ENCODE data around the gene CCSER1.

GRCh38 chr4:91470671-91471070 is 1343.5 kb downstream of the CCSER1 start:
- TF ChIP-seq EZH2 (IDR thresholded peaks at IDR 0.05) (no peak), FOXP2 (optimal IDR thresholded peaks at IDR 0.05; ENCODE audit: control extremely low read depth, extremely low read length, insufficient read depth) (no peak), POLR2AphosphoS5 (IDR thresholded peaks at IDR 0.05; ENCODE audit: borderline replicate concordance, low read depth, low read length) (no peak)

Measured in SK-N-MC (cell line).